T-cell (primary cell): ENCODE measurements around the gene HSCB. TPM values are rescaled to one million over a fixed set of nuclear protein-coding genes. Genes with fewer than 3 reads are reported as not detected.
"Not testable (repeated sequence)": the region's sequence is repeated elsewhere in the genome, so short reads cannot be mapped to it uniquely, and the experiment has no call there.

Experiments
- ATAC-seq, 4 experiments: fragments of 200-7000 bp in 3 of 4; fragments of 150-1000 bp in 1 of 4; cut with Tn5 transposase; replicated peaks in 1 of 4; 1 replicate in 3 of 4; 2 replicates in 1 of 4; pipeline ENCODE4 v1.10.0; 2021; ENCODE audit warnings: moderate library complexity in 3 of 4, mild to moderate bottlenecking in 2 of 4, moderate number of reproducible peaks in 1 of 4
- CTCF ChIA-PET, 2 donors: fragments of 300-600 bp; sonication (Branson Sonifier 250); formaldehyde crosslinking; loops; one replicate each; lab custom pipeline; 2022; ENCODE audit warnings: antibody characterized with exemption in 2 of 2; lab: Charles Lee
- POLR2A ChIA-PET, 2 donors: fragments of 300-600 bp; sonication (Branson Sonifier 250); formaldehyde crosslinking; loops; one replicate each; lab custom pipeline; 2022; ENCODE audit warnings: antibody characterized with exemption in 2 of 2; lab: Charles Lee
- DNase-seq, 35 experiments: peaks; one replicate each; pipeline versions ENCODE4 v3.0.0 to v3.0.0-alpha.2; 2013 to 2023
- H3K27ac ChIP-seq: one replicate; pipeline ENCODE4 v1.5.1; 2013; ENCODE audit warnings: low read length
- H3K27me3 ChIP-seq, 2 experiments: replicated peaks in 1 of 2; 1 replicate in 1 of 2; 2 replicates in 1 of 2; pipeline versions ENCODE4 v1.6.1 to v1.7.0; 2013; ENCODE audit warnings: low read length in 1 of 2, mixed read lengths in 1 of 2; ENCODE audit not compliant: control insufficient read depth in 2 of 2, insufficient read depth in 2 of 2; ENCODE audit errors: extremely low read depth in 1 of 2
- H3K36me3 ChIP-seq, 2 donors: 1 replicate in 1 of 2; 2 replicates in 1 of 2; pipeline versions ENCODE4 v1.6.1 to v1.7.0; 2013; ENCODE audit warnings: low read length in 1 of 2; ENCODE audit not compliant: control insufficient read depth in 2 of 2, insufficient read depth in 1 of 2; ENCODE audit errors: extremely low read depth in 1 of 2
- H3K4me1 ChIP-seq, 2 experiments: 1 replicate in 1 of 2; 2 replicates in 1 of 2; pipeline versions ENCODE4 v1.6.1 to v1.7.0; 2013; ENCODE audit warnings: low read length in 2 of 2, mixed read lengths in 1 of 2; ENCODE audit not compliant: insufficient read depth in 2 of 2, control insufficient read depth in 1 of 2; ENCODE audit errors: extremely low read depth in 1 of 2
- H3K4me3 ChIP-seq, 2 donors: 1 replicate in 1 of 2; 2 replicates in 1 of 2; pipeline versions ENCODE4 v1.5.1 to v1.7.0; 2013; ENCODE audit warnings: mild to moderate bottlenecking in 2 of 2, low read length in 1 of 2, moderate library complexity in 1 of 2; ENCODE audit not compliant: control insufficient read depth in 1 of 2; ENCODE audit errors: extremely low read depth in 1 of 2
- H3K9me3 ChIP-seq: 2 replicates; pipeline ENCODE4 v1.7.0; 2013
- H3K27ac Mint-ChIP-seq, 2 donors: one replicate each; pipeline ENCODE4 v1.8.0; 2020 to 2021; ENCODE audit warnings: mild to moderate bottlenecking in 2 of 2, mixed read lengths in 2 of 2
- H3K27me3 Mint-ChIP-seq, 2 donors: one replicate each; pipeline ENCODE4 v1.8.0; 2021 to 2022; ENCODE audit warnings: mixed read lengths in 2 of 2
- H3K36me3 Mint-ChIP-seq: one replicate; pipeline ENCODE4 v1.8.0; 2021; ENCODE audit warnings: mixed read lengths
- H3K4me1 Mint-ChIP-seq, 3 donors: one replicate each; pipeline ENCODE4 v1.8.0; 2020 to 2022; ENCODE audit warnings: mixed read lengths in 3 of 3, mild to moderate bottlenecking in 1 of 3
- H3K4me3 Mint-ChIP-seq, 3 donors: one replicate each; pipeline ENCODE4 v1.8.0; 2020 to 2022; ENCODE audit warnings: mild to moderate bottlenecking in 3 of 3, mixed read lengths in 3 of 3, moderate library complexity in 3 of 3
- H3K9me3 Mint-ChIP-seq, 3 donors: one replicate each; pipeline ENCODE4 v1.8.0; 2020 to 2022; ENCODE audit warnings: mixed read lengths in 3 of 3
- WGBS: methylation state at CpG from one replicate; pipeline ENCODE4 v1.1.5; 2013; ENCODE audit warnings: missing lambda C conversion rate; ENCODE audit not compliant: insufficient coverage; 5-methylcytosine and 5-hydroxymethylcytosine counted together
- total RNA-seq, 35 experiments: library from RNA in 6 of 35; stranded (reverse) in 6 of 35; fragments of 120-200 nt in 1 of 35; gene quantifications; one replicate each; pipeline versions ENCODE4 v1.2.1 to v1.2.4 and lab custom pipeline; 2013 to 2026

The HSCB gene
- total RNA-seq, 5 donors from 2014 or later (not counting 1 experiment from before 2014, with no cell fraction given) = 6.9 to 11.9 (median 11.5) TPM

- ATAC-seq, H3K4me3 ChIP-seq, H3K27me3 Mint-ChIP-seq, H3K27me3 ChIP-seq, H3K36me3 ChIP-seq, H3K4me1 Mint-ChIP-seq, DNase-seq, CTCF ChIA-PET, H3K4me3 Mint-ChIP-seq, H3K4me1 ChIP-seq, H3K27ac ChIP-seq, H3K9me3 Mint-ChIP-seq, H3K27ac Mint-ChIP-seq, H3K9me3 ChIP-seq: not testable (repeated sequence)
- WGBS = 95% methylated on average over 2 of the region's 3 CpGs
- H3K36me3 Mint-ChIP-seq = peaks cover 18% of the 10 kb centered on the region
- POLR2A ChIA-PET = interaction anchor here in 1 of 2 donors (0.6 kb wide), 1 partner anchor 131 kb away, joined by 4 read pairs; no protein-coding TSS in a partner anchor
Observed at GRCh38 chr22:28754512-28754911, 12.7 kb downstream of the HSCB start.

- H3K27me3 Mint-ChIP-seq = no peaks in the 10 kb centered on the region
- ATAC-seq (no peak), DNase-seq (no peak)
- no peak overlapping the region for H3K4me3 Mint-ChIP-seq
- no CpG with 5 or more reads among the region's 3 CpGs for WGBS
- Histone ChIP-seq H3K27ac (no peak overlapping the region), H3K4me3 (no peak overlapping the region), H3K9me3 (no peaks in the 10 kb centered on the region), H3K4me1 (no peaks in the 10 kb centered on the region), H3K36me3 (no peaks in the 10 kb centered on the region), H3K27me3 (no peaks in the 10 kb centered on the region)
- peaks cover 0 to 4% (median 0%) of the 10 kb centered on the region in 3 donors for H3K4me1 Mint-ChIP-seq
- ChIA-PET CTCF (no interaction called here), POLR2A (no interaction called here)
- peaks cover 7% of the 10 kb centered on the region for H3K36me3 Mint-ChIP-seq
- no peak overlapping the region for H3K27ac Mint-ChIP-seq
- no peaks in the 10 kb centered on the region for H3K9me3 Mint-ChIP-seq
Observed at GRCh38 chr22:28759861-28760560, 18.2 kb downstream of the HSCB start.

GRCh38 chr22:28761449-28761755, 19.6 kb downstream of the HSCB start:
- H3K27ac ChIP-seq = no peak overlapping the region
- no peaks in the 10 kb centered on the region for H3K4me1 ChIP-seq
- WGBS = 97% methylated on average over 3 of the region's 10 CpGs
- no peak overlapping the region for H3K27ac Mint-ChIP-seq
- H3K4me3 Mint-ChIP-seq = no peak overlapping the region
- no peak for ATAC-seq
- no peaks in the 10 kb centered on the region for H3K36me3 ChIP-seq
- no peaks in the 10 kb centered on the region for H3K27me3 ChIP-seq
- no peaks in the 10 kb centered on the region for H3K27me3 Mint-ChIP-seq
- ChIA-PET POLR2A (no interaction called here), CTCF (interaction anchor here in 1 of 2 donors (0.6 kb wide), 3 partner anchors 12 to 24 kb away, joined by 3 read pairs; no protein-coding TSS in a partner anchor)
- DNase-seq = no peak
- no peaks in the 10 kb centered on the region for H3K9me3 ChIP-seq
- no peak overlapping the region for H3K4me3 ChIP-seq
- H3K9me3 Mint-ChIP-seq = no peaks in the 10 kb centered on the region
- peaks cover 0 to 4% (median 0%) of the 10 kb centered on the region in 3 donors for H3K4me1 Mint-ChIP-seq
- H3K36me3 Mint-ChIP-seq = peaks cover 3% of the 10 kb centered on the region

- H3K4me3 Mint-ChIP-seq, DNase-seq, H3K4me3 ChIP-seq, H3K9me3 Mint-ChIP-seq, H3K9me3 ChIP-seq, H3K27ac ChIP-seq, H3K4me1 ChIP-seq, CTCF ChIA-PET, H3K36me3 ChIP-seq, POLR2A ChIA-PET, H3K27me3 ChIP-seq, H3K4me1 Mint-ChIP-seq, H3K27me3 Mint-ChIP-seq, ATAC-seq, H3K27ac Mint-ChIP-seq, H3K36me3 Mint-ChIP-seq: not testable (repeated sequence)
- 84% methylated on average over 4 of the region's 4 CpGs for WGBS
Observed at GRCh38 chr22:28762000-28762399, 20.2 kb downstream of the HSCB start.

- Mint-ChIP-seq H3K4me3 (no peak overlapping the region), H3K27ac (no peak overlapping the region)
- POLR2A ChIA-PET = interaction anchor here in 1 of 2 donors (0.5 to 0.6 kb wide), 2 partner anchors 77 to 787 kb away, joined by 3 to 8 read pairs; partner anchors contain the start of gene THOC5
Observed at GRCh38 chr22:28766628-28767027, 24.8 kb downstream of the HSCB start.

GRCh38 chr22:28768701-28769393, 27.0 kb downstream of the HSCB start:
- Histone ChIP-seq H3K36me3 (no peaks in the 10 kb centered on the region), H3K4me1 (peaks cover 2 to 12% of the 10 kb centered on the region in 2 experiments), H3K27ac (no peak overlapping the region), H3K27me3 (no peaks in the 10 kb centered on the region), H3K9me3 (no peaks in the 10 kb centered on the region), H3K4me3 (no peak overlapping the region)
- H3K9me3 Mint-ChIP-seq = peaks cover 0 to 3% (median 0%) of the 10 kb centered on the region in 3 donors
- H3K4me3 Mint-ChIP-seq = no peak overlapping the region
- no peak overlapping the region for H3K27ac Mint-ChIP-seq
- ATAC-seq = no peak
- ChIA-PET CTCF (no interaction called here), POLR2A (interaction anchor here in 1 of 2 donors (0.6 kb wide), 1 partner anchor 20 kb away, joined by 4 read pairs; no protein-coding TSS in a partner anchor)
- WGBS = 92% methylated on average over 5 of the region's 6 CpGs
- peaks cover 6% of the 10 kb centered on the region for H3K36me3 Mint-ChIP-seq
- no peak for DNase-seq
- peaks cover 7 to 10% (median 10%) of the 10 kb centered on the region in 3 donors for H3K4me1 Mint-ChIP-seq
- no peaks in the 10 kb centered on the region for H3K27me3 Mint-ChIP-seq

More at GRCh38 chr22:28766628-28767027, 24.8 kb downstream of the HSCB start:
- H3K4me3 ChIP-seq = no peak overlapping the region
- Mint-ChIP-seq H3K36me3 (no peaks in the 10 kb centered on the region), H3K4me1 (no peaks in the 10 kb centered on the region), H3K9me3 (peaks cover 0 to 3% (median 0%) of the 10 kb centered on the region in 3 donors), H3K27me3 (no peaks in the 10 kb centered on the region)
- ATAC-seq (no peak), DNase-seq (no peak)
- no peaks in the 10 kb centered on the region for H3K36me3 ChIP-seq
- CTCF ChIA-PET = no interaction called here
- H3K9me3 ChIP-seq = no peaks in the 10 kb centered on the region
- no peaks in the 10 kb centered on the region for H3K4me1 ChIP-seq
- H3K27ac ChIP-seq = no peak overlapping the region
- no peaks in the 10 kb centered on the region for H3K27me3 ChIP-seq
- no CpG with 5 or more reads among the region's 3 CpGs for WGBS
